ENCODE results near the gene DSCAM.
A peak's percentile ranks its signal among the peaks of the same experiment; 100 is the strongest.

DSCAM gene

DNA sequence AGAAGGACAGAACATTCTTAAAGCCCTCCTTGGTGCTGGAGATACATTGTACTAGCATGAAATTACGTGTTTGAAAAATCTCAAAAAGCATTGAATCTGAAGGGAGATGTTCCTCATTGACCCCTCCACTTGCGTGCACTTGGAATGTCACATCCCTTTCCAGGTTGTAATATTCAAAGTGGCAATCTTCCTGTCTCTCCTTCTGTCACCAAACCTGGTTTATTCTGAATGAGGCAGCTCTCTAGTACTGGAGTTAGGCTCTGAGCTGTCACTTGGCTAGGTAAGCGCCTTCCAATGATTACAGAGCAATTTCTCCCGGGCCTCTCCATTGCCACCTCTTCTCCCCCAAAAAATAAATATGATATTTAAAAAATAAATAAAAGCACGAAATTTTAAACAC lies 855 bp downstream of the DSCAM start:
- no peak for TF ChIP-seq CTCF (conservative IDR thresholded peaks at IDR 0.05; ENCODE audit: low read length)
- no peak overlapping the region for H3K4me3 ChIP-seq (ENCODE audit: low read length)
- DNase-seq (ENCODE audit: low read depth) = no peak

GRCh38 chr21:40845441-40845995 lies 1.4 kb downstream of the DSCAM start:
- TF ChIP-seq CTCF (conservative IDR thresholded peaks at IDR 0.05; ENCODE audit: low read length) = no peak
- DNase-seq (ENCODE audit: low read depth) = peak; percentile 12
- no peak overlapping the region for H3K4me3 ChIP-seq (ENCODE audit: low read length)

GRCh38 chr21:40844935-40845334 lies 2.0 kb downstream of the DSCAM start:
- no peak for TF ChIP-seq CTCF (conservative IDR thresholded peaks at IDR 0.05; ENCODE audit: low read length)
- DNase-seq (ENCODE audit: low read depth) = no peak
- no peak overlapping the region for H3K4me3 ChIP-seq (ENCODE audit: low read length)

DNA sequence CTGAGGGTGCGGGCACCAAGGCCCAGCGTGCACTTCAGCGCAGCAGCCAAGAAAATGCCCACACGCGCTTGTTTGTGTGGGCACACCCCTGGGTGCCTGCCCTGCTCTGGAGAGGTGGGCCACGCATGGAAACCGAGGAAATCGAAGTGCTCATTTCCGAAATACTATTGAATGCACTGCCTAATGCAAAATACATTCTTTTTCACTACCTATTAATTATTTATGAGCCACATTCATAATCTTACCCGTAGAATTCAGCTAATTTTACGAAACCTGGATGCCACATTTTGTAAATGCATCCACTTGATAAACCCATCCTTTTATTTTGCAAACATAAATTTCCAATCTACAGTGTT lies 4.8 kb downstream of the DSCAM start:
- no peak for DNase-seq (ENCODE audit: low read depth)
- no peak for TF ChIP-seq CTCF (conservative IDR thresholded peaks at IDR 0.05; ENCODE audit: low read length)
- no peak overlapping the region for H3K4me3 ChIP-seq (ENCODE audit: low read length)

DNA sequence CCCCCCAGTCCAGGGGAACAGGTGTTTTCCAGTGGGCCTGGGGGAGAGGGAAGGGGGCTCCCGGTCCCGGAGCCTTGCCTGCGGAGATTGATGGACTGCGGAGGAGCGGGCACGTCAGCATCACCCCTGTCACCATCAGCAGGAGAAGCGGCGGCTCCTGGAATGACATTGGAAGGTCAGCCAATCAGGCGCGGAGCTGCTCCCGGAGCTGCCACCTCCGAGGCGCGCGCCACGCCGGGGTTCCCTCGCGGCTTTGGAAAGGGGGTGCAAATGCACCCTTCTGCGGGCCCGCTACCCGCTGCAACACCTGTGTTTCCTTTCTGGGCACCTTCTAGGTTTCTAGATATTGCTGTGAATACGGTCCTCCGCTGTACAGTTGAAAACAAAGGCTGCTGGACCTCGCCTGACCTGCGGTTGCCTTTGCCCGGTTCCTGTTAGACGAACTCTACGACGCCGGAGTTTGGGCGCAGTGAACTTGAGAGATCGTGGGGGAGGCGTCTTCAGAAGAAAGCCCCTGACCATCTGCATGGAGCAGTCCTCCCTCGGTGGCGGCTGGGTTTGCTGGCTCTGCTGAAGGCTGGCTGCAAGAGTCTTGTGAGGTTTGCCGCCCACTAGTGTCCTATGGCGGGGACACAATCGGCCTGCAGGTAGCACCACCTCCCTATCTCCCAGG lies 5.3 kb downstream of the DSCAM start:
- H3K4me3 ChIP-seq (ENCODE audit: low read length) = peak overlapping the region; percentile 10; the same call in 1 of the 2 replicates
- DNase-seq (ENCODE audit: low read depth) = peak; percentile 4
- peak; percentile 35 for TF ChIP-seq CTCF (conservative IDR thresholded peaks at IDR 0.05; ENCODE audit: low read length)

GRCh38 chr21:40840401-40841125 lies 6.4 kb downstream of the DSCAM start:
- H3K4me3 ChIP-seq (ENCODE audit: low read length) = no peak overlapping the region
- no peak for TF ChIP-seq CTCF (conservative IDR thresholded peaks at IDR 0.05; ENCODE audit: low read length)
- DNase-seq (ENCODE audit: low read depth) = no peak

DNA sequence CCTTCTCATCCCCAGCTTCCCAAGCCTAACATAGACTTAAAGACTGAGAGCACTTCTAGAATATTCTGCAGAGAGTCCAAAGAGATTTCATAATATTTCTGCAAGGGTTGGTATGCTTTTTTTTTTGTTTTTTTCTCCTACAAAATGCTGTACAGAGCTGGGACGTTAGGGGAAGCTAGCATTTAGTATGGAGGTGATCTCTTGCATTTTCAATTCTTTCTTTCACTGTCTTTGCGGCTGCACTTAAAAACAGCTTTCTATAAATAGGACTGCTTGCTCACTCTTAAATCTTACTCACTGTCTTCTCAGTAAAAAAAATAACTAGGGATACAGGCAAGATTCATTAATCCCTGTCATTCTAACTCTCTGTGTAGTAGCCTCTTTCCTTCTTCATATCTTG lies 7.4 kb downstream of the DSCAM start:
- no peak overlapping the region for H3K4me3 ChIP-seq (ENCODE audit: low read length)
- no peak for DNase-seq (ENCODE audit: low read depth)
- TF ChIP-seq CTCF (conservative IDR thresholded peaks at IDR 0.05; ENCODE audit: low read length) = no peak

Data from AG10803 (cell line).